GM19193 (cell line): ENCODE results near the gene MAPRE3.

ENCODE experiments used
- POLR2A ChIP-seq: IDR thresholded peaks from 4 replicates; pipeline ENCODE4 v1.6.1; 2011; ENCODE audit not compliant: insufficient read depth, insufficient read length; ENCODE audit errors: extremely low read depth

Gene MAPRE3

DNA sequence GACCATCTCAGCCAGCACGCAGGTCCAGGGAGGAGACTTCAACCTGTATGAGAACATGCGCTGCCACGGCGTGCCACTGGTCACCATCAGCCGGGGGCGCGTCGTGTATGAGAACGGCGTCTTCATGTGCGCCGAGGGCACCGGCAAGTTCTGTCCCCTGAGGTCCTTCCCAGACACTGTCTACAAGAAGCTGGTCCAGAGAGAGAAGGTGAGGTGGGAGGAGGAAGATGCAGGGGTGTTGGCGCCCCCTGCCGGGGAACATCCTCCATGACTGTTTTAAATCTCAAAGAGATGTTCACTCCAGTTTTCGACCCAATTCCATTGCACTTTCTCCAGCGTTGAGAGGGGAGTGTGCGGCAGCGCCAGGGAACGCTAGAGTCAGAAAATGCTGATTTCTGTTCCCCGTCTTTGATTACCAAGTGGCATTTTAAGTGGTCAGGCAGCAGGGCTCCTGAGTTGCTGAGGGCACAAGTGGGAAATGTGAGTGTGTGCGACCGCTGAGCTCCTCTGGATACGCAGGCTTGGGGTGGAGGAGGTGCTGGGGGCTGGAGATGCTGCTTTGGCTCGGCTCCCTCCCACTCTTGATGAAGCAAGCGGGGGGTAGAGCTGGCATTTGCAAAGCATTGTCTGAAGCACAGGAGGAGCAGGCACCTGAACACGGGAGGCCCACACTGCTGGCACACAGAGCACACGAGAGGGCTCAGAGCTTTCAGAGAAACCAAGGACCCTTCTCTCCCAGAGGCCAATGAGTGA, 27.7 kb upstream of the MAPRE3 start:
- no peak for TF ChIP-seq POLR2A

GRCh38 chr2:26945991-26946750, 24.3 kb upstream of the MAPRE3 start:
- TF ChIP-seq POLR2A = no peak

DNA sequence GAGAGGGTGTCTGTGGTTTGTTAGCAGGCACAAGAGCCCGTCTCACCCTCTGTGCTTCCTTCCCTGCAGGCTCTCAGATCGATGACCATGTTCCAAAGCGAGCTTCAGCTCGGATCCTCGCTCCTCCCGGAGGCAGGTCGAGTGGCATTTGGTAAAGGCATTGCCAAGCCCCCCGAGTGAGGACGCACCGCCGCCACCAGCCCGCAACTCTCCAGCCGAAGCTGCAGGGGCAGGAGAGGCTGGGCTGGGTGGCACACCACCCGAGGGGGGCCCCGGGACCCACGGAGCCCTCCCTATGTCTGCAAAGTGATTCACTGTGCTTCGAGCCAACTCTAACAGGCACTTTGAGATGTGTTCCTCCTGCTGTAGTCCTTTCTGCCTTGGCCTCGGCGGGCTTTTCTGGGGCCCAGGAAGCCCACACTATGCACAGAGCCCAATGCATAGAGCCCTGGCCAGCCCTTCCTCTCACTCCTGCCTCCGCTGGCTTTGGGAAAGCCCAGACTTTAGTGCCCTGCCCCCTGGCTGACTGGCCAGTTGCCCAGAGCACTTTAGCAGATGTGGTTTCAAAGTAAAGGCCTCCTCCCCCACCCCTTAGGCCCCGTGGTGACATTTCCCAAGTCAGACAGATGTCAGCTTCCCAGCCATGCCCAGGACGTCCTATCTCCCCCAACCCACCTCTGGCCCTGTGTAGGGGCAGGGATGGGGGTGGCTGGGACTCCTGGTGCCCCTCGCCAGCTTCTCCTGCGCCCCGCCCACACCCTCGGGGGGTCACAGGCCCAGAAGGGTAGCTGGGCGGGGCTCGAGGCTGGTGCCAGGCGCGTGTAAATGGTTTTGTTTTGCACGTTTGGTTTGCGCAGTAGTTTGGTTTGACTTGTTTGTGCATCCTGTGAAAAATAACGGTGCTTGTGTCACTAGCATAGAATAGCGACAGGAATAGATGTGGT, 23.3 kb upstream of the MAPRE3 start:
- no peak for TF ChIP-seq POLR2A

DNA sequence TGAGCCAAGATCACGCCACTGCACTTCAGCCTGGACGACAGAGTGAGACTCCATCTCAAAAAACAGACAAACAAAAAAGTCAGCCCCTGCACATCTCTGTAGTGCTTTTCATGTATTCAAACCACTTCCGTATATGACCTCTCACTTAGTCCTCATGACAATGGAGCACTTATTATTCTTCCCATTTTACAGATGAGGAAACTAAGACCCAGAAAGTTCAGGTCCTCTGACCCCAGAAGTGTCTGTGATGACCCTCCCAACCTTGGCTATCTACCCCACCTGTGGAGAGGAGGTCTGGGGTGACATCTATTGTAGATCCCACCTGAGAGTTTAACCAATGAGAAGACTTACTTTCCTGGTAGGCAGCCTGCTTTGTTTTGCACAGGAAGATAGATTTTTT, 21.6 kb upstream of the MAPRE3 start:
- TF ChIP-seq POLR2A = no peak

DNA sequence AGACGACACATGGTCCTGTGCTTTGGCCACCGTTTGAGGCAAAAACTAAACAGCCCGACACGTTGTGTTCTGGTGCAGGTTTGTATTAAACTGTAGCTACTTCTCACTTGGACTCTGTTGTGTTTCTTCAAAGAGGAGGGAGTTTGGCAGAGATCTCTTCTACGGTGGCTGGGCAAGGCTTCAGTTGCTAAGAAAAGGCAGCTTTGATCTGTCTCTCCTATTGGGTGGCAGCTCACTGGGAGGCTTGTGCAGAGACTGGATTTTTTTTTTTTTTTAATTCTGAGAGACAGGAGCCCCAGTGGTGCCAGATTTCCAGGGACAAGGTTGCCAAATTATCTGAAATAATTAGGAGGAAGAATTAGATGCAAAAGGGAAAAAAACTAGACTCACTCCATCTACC, 20.2 kb upstream of the MAPRE3 start:
- TF ChIP-seq POLR2A = no peak

DNA sequence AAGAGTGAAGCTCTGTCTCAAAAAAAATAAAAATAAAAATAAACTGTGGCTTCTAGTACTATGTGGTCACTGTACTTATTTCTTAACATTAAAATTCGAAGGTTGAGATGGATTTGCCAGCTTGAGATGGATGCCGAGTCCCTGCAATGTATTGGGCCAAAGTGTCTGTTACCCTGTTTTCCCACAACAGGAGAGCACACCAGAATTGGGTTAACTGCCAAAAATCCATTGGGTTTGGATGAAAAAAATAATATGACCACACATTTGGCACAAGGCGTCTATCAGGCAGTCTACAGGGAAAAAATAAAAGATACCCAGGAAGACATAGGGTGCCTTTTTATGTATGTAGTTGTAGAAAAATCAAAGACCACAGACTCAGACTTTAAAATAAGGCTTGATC, 19.2 kb upstream of the MAPRE3 start:
- TF ChIP-seq POLR2A = no peak

GRCh38 chr2:26952374-26952773, 18.1 kb upstream of the MAPRE3 start:
- TF ChIP-seq POLR2A = no peak

DNA sequence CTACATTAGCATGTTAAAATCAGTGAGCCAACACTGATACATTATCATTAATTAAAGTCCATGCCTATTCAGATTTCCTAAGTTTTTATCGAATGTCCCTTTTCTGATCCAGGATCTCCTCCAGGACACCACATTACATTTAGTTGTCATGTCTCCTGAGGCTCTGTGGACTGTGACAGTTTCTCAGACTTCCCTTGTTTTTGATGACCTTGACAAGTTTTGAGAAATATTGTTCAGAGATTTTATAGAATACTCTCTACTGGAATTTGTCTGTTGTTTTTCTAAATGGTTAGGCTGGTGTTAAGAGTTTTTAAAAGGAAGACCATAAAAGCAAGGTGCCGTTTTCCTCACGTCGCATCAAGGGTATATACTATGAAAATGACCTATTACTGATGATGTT, 16.3 kb upstream of the MAPRE3 start:
- TF ChIP-seq POLR2A = no peak

GRCh38 chr2:26957041-26957440, 13.4 kb upstream of the MAPRE3 start:
- TF ChIP-seq POLR2A = no peak

- TF ChIP-seq POLR2A = no peak
Observed at GRCh38 chr2:26957534-26957933, 12.9 kb upstream of the MAPRE3 start.

DNA sequence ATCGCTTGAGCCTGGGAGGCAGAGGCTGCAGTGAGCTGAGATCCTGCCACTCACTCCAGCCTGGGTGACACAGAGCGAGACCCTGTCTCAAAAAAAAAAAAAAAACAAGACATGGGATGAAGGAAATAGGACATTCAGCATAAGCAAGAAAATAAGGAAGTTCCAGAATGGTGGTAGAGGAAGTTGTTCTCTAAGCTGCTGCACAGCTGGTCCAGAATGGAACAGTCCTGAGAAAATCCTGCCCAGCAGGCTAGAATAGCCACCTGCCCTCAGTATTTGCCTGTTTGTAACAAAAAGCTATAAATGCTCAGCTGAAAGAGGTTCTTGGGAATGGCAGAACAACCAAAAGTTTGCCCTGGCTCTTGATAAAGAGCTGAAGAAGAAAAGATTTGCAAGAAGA, 11.1 kb upstream of the MAPRE3 start:
- TF ChIP-seq POLR2A = no peak

DNA sequence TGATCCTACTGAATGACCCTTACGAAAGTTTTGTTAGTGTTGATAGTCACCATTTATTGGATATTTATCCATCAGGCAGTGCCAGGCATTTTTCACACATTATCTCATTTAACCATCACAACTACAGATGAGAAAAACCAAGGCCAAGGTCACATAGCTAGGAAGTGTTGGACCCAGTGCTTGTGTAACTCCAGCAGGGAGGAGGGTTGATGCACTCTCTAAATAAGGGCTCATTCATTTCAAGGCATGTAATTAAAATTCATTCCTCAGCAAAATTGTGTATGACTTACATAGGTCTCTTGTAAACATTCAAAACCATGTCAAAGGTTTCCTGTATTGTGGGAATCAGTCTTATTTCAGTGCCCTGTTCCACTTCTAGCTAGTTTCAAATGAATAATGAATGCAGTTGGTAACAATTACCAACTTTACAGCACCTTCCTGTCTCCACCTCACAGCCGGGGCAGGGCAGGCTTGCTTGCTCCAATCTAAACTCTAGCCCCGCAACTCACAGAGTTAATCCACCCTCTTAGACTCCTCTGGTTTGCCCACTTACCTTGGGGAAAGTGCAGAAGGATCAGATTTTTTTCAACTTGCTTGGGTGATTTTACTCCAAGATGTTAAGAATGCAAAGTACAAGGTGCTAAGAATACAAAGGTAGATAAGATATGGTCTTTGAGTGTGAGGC, 5.8 kb upstream of the MAPRE3 start:
- no peak for TF ChIP-seq POLR2A

DNA sequence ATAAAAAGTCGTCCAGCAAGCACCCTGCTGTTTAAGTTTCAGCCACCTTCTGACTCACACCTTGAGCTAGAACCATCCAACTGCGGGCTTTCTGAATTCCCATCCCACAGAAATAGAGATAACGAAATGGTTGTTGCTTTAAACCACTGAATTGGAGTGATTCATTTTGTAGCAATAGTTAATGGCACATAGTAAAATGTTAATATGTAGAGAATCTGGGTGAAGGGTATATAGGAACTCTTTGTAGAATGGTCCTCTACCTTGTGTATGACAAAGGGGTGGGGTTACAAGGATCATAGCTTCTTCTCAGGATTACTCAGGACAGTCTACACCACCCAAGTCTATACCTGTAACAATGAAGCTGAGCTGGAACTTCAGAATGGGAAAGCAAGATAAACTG, 2.4 kb upstream of the MAPRE3 start:
- no peak for TF ChIP-seq POLR2A

DNA sequence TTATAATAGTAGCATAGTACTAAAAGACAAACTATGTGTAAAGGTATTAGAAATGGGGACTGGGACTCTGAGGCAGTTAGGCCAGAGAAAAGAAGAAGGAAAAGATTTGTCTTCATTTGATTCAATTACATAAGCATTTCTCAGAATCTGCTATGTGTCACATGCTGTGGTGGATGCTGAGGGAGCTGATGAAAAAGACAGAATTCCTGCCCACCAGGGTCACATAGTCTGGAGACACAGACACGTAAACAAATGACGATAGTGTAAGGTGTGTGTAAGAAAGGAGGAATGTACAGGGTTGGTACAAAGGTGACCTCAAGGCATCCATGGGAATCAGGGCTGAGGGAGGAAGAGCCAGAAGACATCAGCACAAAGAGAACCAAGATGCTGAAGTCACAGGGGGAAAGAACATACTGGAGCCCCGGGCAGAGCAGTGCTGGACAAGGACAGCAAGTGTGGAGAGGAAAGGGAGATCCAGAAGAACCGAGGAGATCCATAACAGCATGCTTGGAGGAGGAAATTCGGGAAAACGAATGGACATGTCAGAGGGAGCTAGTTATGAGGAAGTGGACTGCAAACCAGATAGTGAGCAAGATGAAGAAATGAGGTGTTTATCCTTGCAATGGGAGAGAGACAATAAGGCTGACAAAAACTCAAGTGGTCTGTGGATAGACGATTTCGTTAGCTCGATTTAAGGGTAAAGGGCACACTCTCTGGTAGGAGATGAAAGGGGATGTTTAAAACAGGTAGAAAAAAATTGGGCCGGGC, 1.2 kb upstream of the MAPRE3 start:
- TF ChIP-seq POLR2A = no peak
